ENCODE data around the gene CGB2.

Gene CGB2

GRCh38 chr19:49031642-49032301, at the start of gene CGB2:
Gene CGB2, plus strand, starts transcription at chr19:49031890. Its CDS starts 206 bp downstream, at chr19:49032096.
- peak; percentile 36 for DNase-seq

GRCh38 chr19:48982280-48982679, 49.4 kb upstream of the CGB2 start:
- no peak for DNase-seq

- no peak for DNase-seq
These were observed 46.0 kb upstream of the CGB2 start for GRCh38 chr19:48985711-48986110.

GRCh38 chr19:48986211-48986610, 45.5 kb upstream of the CGB2 start:
- DNase-seq: no peak

- DNase-seq: no peak
These were observed 44.4 kb upstream of the CGB2 start for GRCh38 chr19:48987323-48987722.

- DNase-seq: no peak
These were observed 43.4 kb upstream of the CGB2 start for GRCh38 chr19:48988286-48988685.

- DNase-seq: no peak
These were observed 42.8 kb upstream of the CGB2 start for GRCh38 chr19:48988860-48989259.

GRCh38 chr19:48989701-48990291, 41.9 kb upstream of the CGB2 start:
- no peak for DNase-seq

- no peak for DNase-seq
These were observed 41.3 kb upstream of the CGB2 start for GRCh38 chr19:48990400-48990799.

- no peak for DNase-seq
These were observed 40.6 kb upstream of the CGB2 start for GRCh38 chr19:48991011-48991609.

GRCh38 chr19:48991873-48992580, 39.7 kb upstream of the CGB2 start:
- DNase-seq: no peak

- no peak for DNase-seq
These were observed 39.0 kb upstream of the CGB2 start for GRCh38 chr19:48992581-48993174.

- peak; percentile 99 for DNase-seq
These were observed 38.3 kb upstream of the CGB2 start, which contains the start of the genes GYS1 and RUVBL2 for GRCh38 chr19:48993175-48994034. Gene GYS1, minus strand, starts transcription at chr19:48993309. Its CDS starts 197 bp downstream, at chr19:48993112. Gene RUVBL2, plus strand, starts transcription at chr19:48993887. Its CDS starts 25 bp downstream, at chr19:48993912.

GRCh38 chr19:48994035-48994386, 37.7 kb upstream of the CGB2 start:
- no peak for DNase-seq

GRCh38 chr19:48997972-48998371, 33.7 kb upstream of the CGB2 start:
- peak; percentile 29 for DNase-seq

GRCh38 chr19:48999481-49000325, 32.0 kb upstream of the CGB2 start:
- DNase-seq: peak; percentile 58

GRCh38 chr19:49004133-49004532, 27.6 kb upstream of the CGB2 start:
- no peak for DNase-seq

GRCh38 chr19:49004964-49005614, 26.6 kb upstream of the CGB2 start:
- no peak for DNase-seq

- no peak for DNase-seq
These were observed 24.8 kb upstream of the CGB2 start for GRCh38 chr19:49006905-49007304.

GRCh38 chr19:49009828-49010227, 21.9 kb upstream of the CGB2 start:
- DNase-seq: no peak

GRCh38 chr19:49010453-49010852, 21.2 kb upstream of the CGB2 start:
- DNase-seq: no peak

Data from stimulated activated naive CD4-positive, alpha-beta T cell treated with Interleukin-2 at 50 U/mL for 16 hours (primary cell).